ENCODE data around the gene TMEM187.

DNA sequence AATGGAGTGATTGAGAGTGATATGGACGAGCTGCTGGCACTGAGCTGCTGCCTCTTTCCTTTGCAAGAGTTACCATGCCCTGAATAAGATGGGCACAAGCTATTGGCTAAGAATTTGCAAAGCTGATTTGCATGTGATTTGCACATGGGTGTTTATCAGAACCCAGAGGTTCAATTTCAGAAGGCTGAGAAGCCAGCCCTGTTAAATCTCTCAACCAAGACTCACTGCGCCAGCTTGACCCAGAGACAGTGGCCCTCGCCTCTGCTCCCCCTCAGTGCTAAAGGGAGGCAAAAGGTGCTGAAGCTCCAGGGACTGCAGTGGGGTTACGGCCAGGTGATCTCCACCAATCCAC, 47.2 kb upstream of the TMEM187 start:
- TF ChIP-seq, protein P1, sequence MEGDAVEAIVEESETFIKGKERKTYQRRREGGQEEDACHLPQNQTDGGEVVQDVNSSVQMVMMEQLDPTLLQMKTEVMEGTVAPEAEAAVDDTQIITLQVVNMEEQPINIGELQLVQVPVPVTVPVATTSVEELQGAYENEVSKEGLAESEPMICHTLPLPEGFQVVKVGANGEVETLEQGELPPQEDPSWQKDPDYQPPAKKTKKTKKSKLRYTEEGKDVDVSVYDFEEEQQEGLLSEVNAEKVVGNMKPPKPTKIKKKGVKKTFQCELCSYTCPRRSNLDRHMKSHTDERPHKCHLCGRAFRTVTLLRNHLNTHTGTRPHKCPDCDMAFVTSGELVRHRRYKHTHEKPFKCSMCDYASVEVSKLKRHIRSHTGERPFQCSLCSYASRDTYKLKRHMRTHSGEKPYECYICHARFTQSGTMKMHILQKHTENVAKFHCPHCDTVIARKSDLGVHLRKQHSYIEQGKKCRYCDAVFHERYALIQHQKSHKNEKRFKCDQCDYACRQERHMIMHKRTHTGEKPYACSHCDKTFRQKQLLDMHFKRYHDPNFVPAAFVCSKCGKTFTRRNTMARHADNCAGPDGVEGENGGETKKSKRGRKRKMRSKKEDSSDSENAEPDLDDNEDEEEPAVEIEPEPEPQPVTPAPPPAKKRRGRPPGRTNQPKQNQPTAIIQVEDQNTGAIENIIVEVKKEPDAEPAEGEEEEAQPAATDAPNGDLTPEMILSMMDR (conservative IDR thresholded peaks at IDR 0.05): no peak
- TF ChIP-seq ZFX (IDR thresholded peaks at IDR 0.05): no peak
